Left ventricle myocardium inferior (tissue), 1 donor: ENCODE results near the gene PPP1R18. TPM values are rescaled to one million over a fixed set of nuclear protein-coding genes. Genes with fewer than 3 reads are reported as not detected.

Experiments used
- DNase-seq: peaks from one replicate; pipeline ENCODE4 v3.0.0-alpha.2; 2020
- H3K27ac ChIP-seq: fragments of 200-600 bp; replicated peaks from 2 replicates; pipeline ENCODE4 v1.8.0; 2021
- H3K27me3 ChIP-seq: fragments of 200-600 bp; 2 replicates; pipeline ENCODE4 v1.8.0; 2021; ENCODE audit warnings: low read depth
- H3K36me3 ChIP-seq: fragments of 200-600 bp; 2 replicates; pipeline ENCODE4 v1.8.0; 2021
- H3K4me1 ChIP-seq: fragments of 200-600 bp; 2 replicates; pipeline ENCODE4 v1.8.0; 2021
- H3K4me3 ChIP-seq: fragments of 200-600 bp; 2 replicates; pipeline ENCODE4 v1.8.0; 2021; ENCODE audit warnings: mild to moderate bottlenecking, moderate library complexity
- H3K9me3 ChIP-seq: fragments of 200-600 bp; replicated peaks from 2 replicates; pipeline ENCODE4 v1.8.0; 2021
- intact Hi-C: fragments of 100-400 bp; cut with micrococcal nuclease; formaldehyde crosslinking; loops from one replicate; pipeline ENCODE4 v1.11.0; 2022
- total RNA-seq: library from RNA; stranded (reverse); fragmentation: NEBNext Ultra II Directional; extraction: Animal tissue kit (Norgen Biotek cat#: 25700); gene quantifications from one replicate; pipeline ENCODE4 v1.2.1, GENCODE V29; 2021
- TF ChIP-seq, protein P1 (sequence below): fragments of 200-600 bp; IDR thresholded peaks from 2 replicates; pipeline ENCODE4 v1.8.0; 2021; ENCODE audit warnings: antibody characterized with exemption, mild to moderate bottlenecking, borderline replicate concordance
- donor health status: DM: no; HTN: yes; CAD: no; lungs with severe emphysema.

PPP1R18 gene
- total RNA-seq, 1 donor from 2014 or later: 14.5 TPM

GRCh38 chr6:30703011-30703410, 16.6 kb upstream of the PPP1R18 start:
- H3K27me3 ChIP-seq: no peaks in the 10 kb centered on the region
- H3K4me3 ChIP-seq: no peak overlapping the region
- peaks cover 56% of the 10 kb centered on the region for H3K36me3 ChIP-seq
- no peak for DNase-seq
- intact Hi-C loops: no loop called here
- TF ChIP-seq, protein P1, sequence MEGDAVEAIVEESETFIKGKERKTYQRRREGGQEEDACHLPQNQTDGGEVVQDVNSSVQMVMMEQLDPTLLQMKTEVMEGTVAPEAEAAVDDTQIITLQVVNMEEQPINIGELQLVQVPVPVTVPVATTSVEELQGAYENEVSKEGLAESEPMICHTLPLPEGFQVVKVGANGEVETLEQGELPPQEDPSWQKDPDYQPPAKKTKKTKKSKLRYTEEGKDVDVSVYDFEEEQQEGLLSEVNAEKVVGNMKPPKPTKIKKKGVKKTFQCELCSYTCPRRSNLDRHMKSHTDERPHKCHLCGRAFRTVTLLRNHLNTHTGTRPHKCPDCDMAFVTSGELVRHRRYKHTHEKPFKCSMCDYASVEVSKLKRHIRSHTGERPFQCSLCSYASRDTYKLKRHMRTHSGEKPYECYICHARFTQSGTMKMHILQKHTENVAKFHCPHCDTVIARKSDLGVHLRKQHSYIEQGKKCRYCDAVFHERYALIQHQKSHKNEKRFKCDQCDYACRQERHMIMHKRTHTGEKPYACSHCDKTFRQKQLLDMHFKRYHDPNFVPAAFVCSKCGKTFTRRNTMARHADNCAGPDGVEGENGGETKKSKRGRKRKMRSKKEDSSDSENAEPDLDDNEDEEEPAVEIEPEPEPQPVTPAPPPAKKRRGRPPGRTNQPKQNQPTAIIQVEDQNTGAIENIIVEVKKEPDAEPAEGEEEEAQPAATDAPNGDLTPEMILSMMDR: no peak
- H3K9me3 ChIP-seq: no peaks in the 10 kb centered on the region
- H3K4me1 ChIP-seq: peaks cover 19% of the 10 kb centered on the region
- H3K27ac ChIP-seq: no peak overlapping the region

DNA sequence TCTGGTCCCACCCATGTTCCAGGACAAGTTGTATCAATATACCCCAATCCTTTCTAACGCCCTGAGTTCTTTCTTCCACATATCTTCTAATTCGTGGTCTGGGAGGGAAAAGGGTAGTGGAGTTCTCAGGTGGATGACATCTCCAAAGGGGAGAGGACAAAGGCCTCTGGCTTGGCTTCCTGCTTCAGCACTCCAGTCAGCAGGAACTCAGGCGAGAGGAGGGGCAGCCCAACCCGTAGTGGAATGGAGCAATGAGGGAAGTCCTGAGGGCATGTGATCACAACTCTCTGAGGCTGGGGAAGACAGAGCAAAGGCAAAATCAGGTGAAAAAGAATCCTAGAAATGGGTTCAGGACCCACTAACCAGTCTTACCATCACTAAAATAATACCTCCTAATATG, 13.9 kb upstream of the PPP1R18 start:
- no peaks in the 10 kb centered on the region for H3K27me3 ChIP-seq
- DNase-seq: no peak
- H3K4me1 ChIP-seq: peaks cover 12% of the 10 kb centered on the region
- no peaks in the 10 kb centered on the region for H3K9me3 ChIP-seq
- intact Hi-C loops: no loop called here
- no peak overlapping the region for H3K4me3 ChIP-seq
- peak overlapping the region; percentile 27 for H3K27ac ChIP-seq
- TF ChIP-seq, protein P1: no peak
- peaks cover 29% of the 10 kb centered on the region for H3K36me3 ChIP-seq

- no peak for DNase-seq
- H3K27ac ChIP-seq: no peak overlapping the region
- TF ChIP-seq, protein P1: no peak
- intact Hi-C loops: no loop called here
- H3K4me1 ChIP-seq: peaks cover 13% of the 10 kb centered on the region
- H3K4me3 ChIP-seq: no peak overlapping the region
- H3K27me3 ChIP-seq: no peaks in the 10 kb centered on the region
- H3K9me3 ChIP-seq: no peaks in the 10 kb centered on the region
- H3K36me3 ChIP-seq: peaks cover 12% of the 10 kb centered on the region
Measured at GRCh38 chr6:30696432-30696831, 10.0 kb upstream of the PPP1R18 start.

DNA sequence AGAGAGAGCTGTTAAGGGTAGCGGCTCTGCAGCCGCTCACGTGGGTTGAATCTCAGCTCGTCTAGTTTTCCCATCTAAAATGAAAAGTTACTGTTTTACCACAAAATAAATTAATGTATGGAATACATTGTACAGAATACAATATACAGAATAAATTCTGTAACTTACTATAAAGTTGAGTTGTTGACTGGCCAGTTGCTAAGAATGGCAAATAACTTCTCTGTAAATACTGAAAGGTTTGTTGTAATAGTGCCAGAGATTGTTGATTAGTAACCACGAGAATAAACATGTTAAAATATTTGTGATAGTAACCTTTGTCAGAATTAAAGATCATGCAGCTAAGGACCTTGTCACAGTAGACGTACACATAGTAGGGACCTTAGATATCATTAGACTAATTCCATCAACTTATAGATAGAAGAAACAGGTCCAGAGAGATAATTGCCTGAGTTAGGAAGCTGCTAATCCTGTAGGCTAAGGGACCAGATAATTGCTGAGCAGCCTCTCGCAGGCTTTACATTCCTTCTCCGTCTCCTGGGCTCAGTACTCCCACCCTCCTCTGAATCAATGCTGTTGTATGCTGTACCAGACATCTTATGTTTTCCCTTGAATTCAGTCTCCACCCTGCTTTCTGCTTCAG, 4.9 kb upstream of the PPP1R18 start:
- Histone ChIP-seq H3K4me3 (peak overlapping the region; percentile 73), H3K27me3 (no peaks in the 10 kb centered on the region), H3K4me1 (peaks cover 50% of the 10 kb centered on the region), H3K27ac (peak overlapping the region; percentile 97), H3K36me3 (no peaks in the 10 kb centered on the region), H3K9me3 (no peaks in the 10 kb centered on the region)
- TF ChIP-seq, protein P1: no peak
- intact Hi-C loops: no loop called here
- no peak for DNase-seq

DNA sequence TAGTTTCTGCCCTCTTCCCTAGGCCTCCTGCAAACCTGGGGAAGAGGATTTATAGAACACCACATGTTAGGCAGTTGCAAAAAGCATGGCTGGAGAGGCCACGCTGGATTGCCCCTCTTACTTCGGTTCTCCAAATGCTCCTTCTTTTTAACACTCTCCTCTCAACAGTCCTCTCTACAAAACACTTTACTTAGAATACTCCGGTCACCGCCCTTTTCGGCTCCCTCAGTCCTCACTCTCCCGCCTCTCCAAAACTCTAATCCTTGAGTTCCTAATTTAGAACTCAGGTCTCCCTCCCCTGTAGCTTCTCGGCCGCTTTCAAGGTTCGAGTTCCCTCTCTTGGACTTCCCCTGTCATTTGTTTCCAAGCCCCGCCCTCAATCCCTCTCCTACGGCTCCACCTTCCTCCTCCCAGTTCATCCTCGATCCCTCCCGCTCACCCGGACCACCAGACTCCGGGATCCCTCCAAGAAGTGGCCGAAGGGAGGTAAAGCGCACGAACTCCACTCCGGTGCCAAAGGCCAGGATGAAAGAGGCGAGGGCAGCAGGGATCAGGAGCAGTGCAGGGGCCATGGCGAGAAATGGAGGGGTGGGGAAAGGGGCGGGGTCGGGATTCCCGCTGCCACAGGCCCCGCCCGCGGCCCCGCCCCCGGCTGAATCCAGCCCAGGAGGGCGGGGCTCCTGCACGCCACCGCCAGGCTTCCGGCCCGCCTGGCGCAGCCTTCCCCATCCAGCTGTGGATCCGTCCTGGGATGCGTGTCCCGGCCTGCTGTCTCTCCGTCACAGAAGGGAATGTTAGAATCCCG, 4.2 kb upstream of the PPP1R18 start, which contains the start of gene NRM:
NRM (minus strand) TSS at position 582 of the 805 bp plus-strand sequence; CDS start at position 572, 10 bp downstream.
- TF ChIP-seq, protein P1: no peak
- intact Hi-C loops: no loop called here
- H3K27me3 ChIP-seq: no peaks in the 10 kb centered on the region
- H3K4me1 ChIP-seq: peaks cover 57% of the 10 kb centered on the region
- peak within 1 kb of the TSS; percentile 73 for H3K4me3 ChIP-seq
- H3K27ac ChIP-seq: peak within 1 kb of the TSS; percentile 97
- H3K9me3 ChIP-seq: no peaks in the 10 kb centered on the region
- no peaks in the 10 kb centered on the region for H3K36me3 ChIP-seq
- peak; percentile 89 for DNase-seq
